OCI-LY3 (cell line): ENCODE measurements around the gene AGAP1.

Experiments used
- H2AFZ ChIP-seq: fragments of 200-600, 300-600 bp; shearing (Covaris generic); 2 replicates; pipeline ENCODE4 v1.6.0; 2014; ENCODE audit warnings: antibody characterized with exemption, low read depth, low read length
- H3K27ac ChIP-seq: fragments of 200-600, 300-600 bp; sonication (generic); 2 replicates; pipeline ENCODE4 v1.5.1; 2014; ENCODE audit warnings: mild to moderate bottlenecking, low read length, moderate library complexity, mixed read lengths
- H3K27me3 ChIP-seq: fragments of 200-600, 300-600 bp; sonication (generic); 2 replicates; pipeline ENCODE4 v1.6.1; 2014; ENCODE audit warnings: low read depth, low read length, mixed read lengths
- H3K36me3 ChIP-seq: fragments of 200-600, 300-600 bp; sonication (generic); replicated peaks from 2 replicates; pipeline ENCODE3; 2014; ENCODE audit warnings: low read depth, low read length, mixed read lengths
- H3K4me1 ChIP-seq: fragments of 300-600, 200-600 bp; sonication (generic); 2 replicates; pipeline ENCODE4 v1.6.1; 2014; ENCODE audit warnings: low read length, mixed read lengths
- H3K4me2 ChIP-seq: fragments of 200-600, 300-600 bp; sonication (generic); 2 replicates; pipeline ENCODE4 v1.6.1; 2014; ENCODE audit warnings: low read length, mixed read lengths
- H3K4me3 ChIP-seq: fragments of 300-600, 200-600 bp; sonication (generic); 2 replicates; pipeline ENCODE4 v1.5.1; 2014; ENCODE audit warnings: antibody characterized with exemption, mild to moderate bottlenecking, low read length, moderate library complexity
- H3K79me2 ChIP-seq: fragments of 300-600, 200-600 bp; shearing (Covaris generic); 2 replicates; pipeline ENCODE4 v1.6.1; 2014; ENCODE audit warnings: mild to moderate bottlenecking, low read length, mixed read lengths
- H3K9ac ChIP-seq: fragments of 300-600, 200-600 bp; shearing (Covaris generic); 2 replicates; pipeline ENCODE4 v1.6.0; 2014; ENCODE audit warnings: mild to moderate bottlenecking, low read length, moderate library complexity
- H3K9me3 ChIP-seq: fragments of 200-600, 300-600 bp; shearing (Covaris generic); 2 replicates; pipeline ENCODE4 v1.6.1; 2014; ENCODE audit warnings: low read length, mixed read lengths; ENCODE audit not compliant: insufficient read depth
- H4K20me1 ChIP-seq: fragments of 200-600, 300-600 bp; sonication (generic); 2 replicates; pipeline ENCODE4 v1.6.1; 2016; ENCODE audit warnings: low read length, mixed read lengths; ENCODE audit not compliant: insufficient read depth
- CTCF ChIP-seq: fragments of 200-600, 300-600 bp; sonication (generic); IDR thresholded peaks from 2 replicates; pipeline ENCODE4 v1.5.1; 2014; ENCODE audit warnings: antibody characterized with exemption, low read length, low read depth
- EZH2phosphoT487 ChIP-seq: fragments of 200-600 bp; shearing (Covaris generic); IDR thresholded peaks from 2 replicates; pipeline ENCODE4 v1.6.1; 2018; ENCODE audit warnings: antibody characterized with exemption, mixed run types, low read depth

Gene AGAP1

DNA sequence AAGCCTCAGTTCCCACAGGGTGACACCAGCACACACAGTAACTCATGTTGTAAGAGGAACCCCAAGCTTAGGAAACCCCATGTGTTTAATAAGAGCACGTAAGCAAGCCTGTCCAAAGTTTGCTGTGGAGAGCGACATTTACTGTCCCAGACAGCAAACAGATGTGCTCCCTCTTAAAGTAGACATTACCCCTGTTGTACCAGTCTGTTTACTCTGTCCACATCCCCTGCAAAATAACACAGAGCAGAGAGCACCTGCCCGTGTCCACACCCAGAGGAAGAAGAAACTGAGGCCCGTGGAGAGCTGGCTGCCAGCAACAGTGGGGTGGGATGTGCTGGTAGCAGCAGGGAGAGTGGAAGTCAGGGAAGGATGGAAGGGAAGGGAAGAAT lies 430.8 kb downstream of the AGAP1 start:
- Histone ChIP-seq H3K27ac (no peak overlapping the region), H3K4me2 (no peak overlapping the region), H4K20me1 (no peaks in the 10 kb centered on the region), H3K27me3 (no peaks in the 10 kb centered on the region), H3K9ac (no peak overlapping the region), H2AFZ (no peak overlapping the region), H3K4me1 (no peaks in the 10 kb centered on the region), H3K4me3 (no peak overlapping the region), H3K79me2 (no peaks in the 10 kb centered on the region), H3K9me3 (no peaks in the 10 kb centered on the region), H3K36me3 (no peaks in the 10 kb centered on the region)
- no peak for TF ChIP-seq CTCF
- TF ChIP-seq EZH2phosphoT487 = no peak

- no peak overlapping the region for H2AFZ ChIP-seq
- no peaks in the 10 kb centered on the region for H3K36me3 ChIP-seq
- no peak overlapping the region for H3K9ac ChIP-seq
Observed at GRCh38 chr2:235925250-235925919, 431.5 kb downstream of the AGAP1 start.

GRCh38 chr2:235926229-235926628 lies 432.4 kb downstream of the AGAP1 start:
- no peaks in the 10 kb centered on the region for H3K36me3 ChIP-seq
- H2AFZ ChIP-seq = no peak overlapping the region
- TF ChIP-seq EZH2phosphoT487 (no peak), CTCF (no peak)
- H3K27me3 ChIP-seq = no peaks in the 10 kb centered on the region
- no peak overlapping the region for H3K27ac ChIP-seq
- H3K4me1 ChIP-seq = no peaks in the 10 kb centered on the region
- no peak overlapping the region for H3K4me2 ChIP-seq
- no peak overlapping the region for H3K4me3 ChIP-seq
- no peaks in the 10 kb centered on the region for H3K79me2 ChIP-seq
- no peaks in the 10 kb centered on the region for H3K9me3 ChIP-seq
- H4K20me1 ChIP-seq = no peaks in the 10 kb centered on the region
- H3K9ac ChIP-seq = no peak overlapping the region

More at GRCh38 chr2:235925250-235925919, 431.5 kb downstream of the AGAP1 start:
- H3K27ac ChIP-seq = no peak overlapping the region
- no peak overlapping the region for H3K4me3 ChIP-seq
- no peaks in the 10 kb centered on the region for H3K27me3 ChIP-seq
- no peaks in the 10 kb centered on the region for H3K79me2 ChIP-seq
- H4K20me1 ChIP-seq = no peaks in the 10 kb centered on the region
- H3K9me3 ChIP-seq = no peaks in the 10 kb centered on the region
- H3K4me2 ChIP-seq = no peak overlapping the region
- TF ChIP-seq EZH2phosphoT487 (no peak), CTCF (no peak)
- no peaks in the 10 kb centered on the region for H3K4me1 ChIP-seq

DNA sequence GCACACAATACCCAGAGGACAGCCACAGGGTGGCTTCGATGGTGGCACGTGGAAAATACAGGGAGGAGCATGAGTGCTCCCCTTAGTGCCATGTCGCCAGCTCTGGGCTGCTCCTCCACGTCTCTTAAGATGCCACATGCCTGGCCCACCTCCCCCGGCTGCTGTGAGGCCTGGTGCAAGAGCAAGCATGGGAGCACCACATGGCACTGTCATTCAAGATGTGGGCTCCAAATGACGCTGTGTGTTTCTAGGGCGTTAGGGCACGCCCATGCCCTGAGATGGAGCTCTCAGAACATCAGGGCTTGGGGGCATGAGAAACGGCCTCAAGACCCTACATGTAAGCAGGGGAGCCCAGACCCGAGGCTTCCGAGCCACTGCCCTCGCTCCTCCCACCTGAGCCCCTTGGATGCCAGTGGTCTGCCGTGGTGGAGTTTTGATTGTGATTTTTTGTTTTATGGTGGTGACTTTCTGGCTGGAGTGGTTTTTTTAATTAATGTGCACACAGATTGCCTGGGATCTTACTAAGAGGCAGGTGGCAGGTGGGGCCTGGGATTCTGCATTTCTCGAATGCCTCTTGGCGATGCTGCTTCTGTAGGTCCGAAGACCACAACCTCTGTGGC lies 435.0 kb downstream of the AGAP1 start:
- Histone ChIP-seq H3K79me2 (no peaks in the 10 kb centered on the region), H3K27ac (no peak overlapping the region), H2AFZ (no peak overlapping the region), H3K4me2 (no peak overlapping the region), H3K27me3 (no peaks in the 10 kb centered on the region), H3K4me1 (no peaks in the 10 kb centered on the region), H3K4me3 (no peak overlapping the region), H4K20me1 (no peaks in the 10 kb centered on the region), H3K36me3 (no peaks in the 10 kb centered on the region), H3K9me3 (no peaks in the 10 kb centered on the region), H3K9ac (no peak overlapping the region)
- TF ChIP-seq CTCF = no peak
- no peak for TF ChIP-seq EZH2phosphoT487
